NOMO-1 (cell line): ENCODE measurements around the gene ODF4.
A peak's percentile ranks its signal among the peaks of the same experiment; 100 is the strongest.

Experiments used
- DNase-seq, 2 experiments: peaks; one replicate each; lab custom pipeline; 2025; ENCODE audit not compliant: unreplicated experiment in 2 of 2; lab: John Stamatoyannopoulos, UW

The ODF4 gene

DNA sequence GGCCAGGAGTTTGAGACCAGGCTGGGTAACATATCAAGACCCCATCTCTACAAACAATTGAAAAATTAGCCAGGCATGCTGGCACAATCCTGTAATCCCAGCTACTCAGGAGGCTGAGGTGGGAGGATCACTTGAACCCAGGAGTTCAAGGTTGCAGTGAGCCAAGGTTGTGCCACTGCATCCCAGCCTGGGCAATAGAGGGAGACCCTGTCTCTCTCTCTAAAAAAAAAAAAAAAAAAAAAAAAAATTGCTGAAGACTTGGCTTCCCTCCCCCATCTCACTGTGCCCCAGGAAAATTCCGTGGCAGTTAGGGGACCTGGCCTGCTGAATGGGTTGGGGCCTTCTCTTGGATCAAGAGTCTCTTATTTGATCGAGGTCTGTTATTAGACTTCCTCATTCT is at the start of gene ODF4:
Gene ODF4, plus strand, starts transcription at position 301 of the 400 bp plus-strand sequence. CDS start 212 bp downstream, outside the sequence.
- DNase-seq, result no peak

GRCh38 chr17:8290043-8290442 is 49.6 kb upstream of the ODF4 start:
- DNase-seq, result no peak

DNA sequence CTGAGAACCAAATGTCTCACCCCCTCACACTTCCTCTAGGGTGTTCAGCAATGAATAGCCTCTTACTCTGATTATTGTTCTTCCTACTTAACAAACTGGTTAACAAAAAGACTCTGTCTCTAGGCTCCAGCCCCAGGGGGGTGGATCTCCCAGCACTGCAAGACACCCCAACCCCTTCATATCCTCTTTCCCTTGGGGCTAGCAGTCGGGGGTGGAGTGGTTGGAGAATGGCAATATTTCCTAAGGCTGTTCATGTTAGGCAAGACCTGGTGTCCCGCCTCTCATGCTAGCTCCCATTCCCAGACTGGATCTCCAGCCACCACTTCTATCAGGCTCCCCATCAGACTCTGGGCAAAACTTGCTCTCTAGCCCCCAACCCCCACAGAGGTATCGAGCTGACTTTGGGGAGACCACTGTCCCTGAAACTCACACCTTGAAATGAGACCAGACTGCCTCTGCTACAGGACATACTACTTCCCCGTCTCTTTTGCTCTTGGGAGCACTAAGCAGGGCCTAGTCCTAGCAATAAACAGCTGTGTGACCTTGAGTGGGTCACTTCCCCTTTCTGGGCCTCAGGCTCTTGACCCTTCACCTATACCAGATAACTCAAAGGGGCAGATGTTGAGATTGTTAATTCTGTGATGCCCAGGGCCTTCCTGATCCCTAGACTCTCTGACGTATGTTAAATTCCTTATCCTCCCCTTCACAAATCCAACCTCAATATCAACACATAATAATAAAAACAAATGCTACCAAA is 46.8 kb upstream of the ODF4 start:
- peak in 1 of 2 experiments; percentile 20 for DNase-seq

DNA sequence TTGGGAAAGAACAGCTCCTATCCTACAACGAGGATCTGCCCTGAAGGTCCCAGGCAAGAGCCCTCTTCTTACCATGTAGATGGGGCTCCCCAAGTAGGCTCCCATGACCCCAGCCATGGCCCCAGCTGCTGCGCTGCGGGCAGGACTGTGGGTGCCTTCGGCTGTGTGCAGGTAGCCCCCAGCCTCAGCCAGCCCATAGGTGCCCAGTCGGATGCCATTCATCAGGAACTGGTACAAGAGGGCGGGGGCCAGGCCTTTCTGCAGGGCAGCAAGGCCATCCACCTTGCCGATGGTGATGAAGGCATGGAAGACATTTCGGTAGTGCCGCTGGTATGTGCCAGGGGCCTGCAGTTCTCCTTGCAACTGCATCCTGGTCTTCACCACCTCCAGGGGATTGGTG is 45.3 kb upstream of the ODF4 start:
- DNase-seq, result no peak

- no peak for DNase-seq
These were observed 44.8 kb upstream of the ODF4 start for GRCh38 chr17:8294814-8295316.

DNA sequence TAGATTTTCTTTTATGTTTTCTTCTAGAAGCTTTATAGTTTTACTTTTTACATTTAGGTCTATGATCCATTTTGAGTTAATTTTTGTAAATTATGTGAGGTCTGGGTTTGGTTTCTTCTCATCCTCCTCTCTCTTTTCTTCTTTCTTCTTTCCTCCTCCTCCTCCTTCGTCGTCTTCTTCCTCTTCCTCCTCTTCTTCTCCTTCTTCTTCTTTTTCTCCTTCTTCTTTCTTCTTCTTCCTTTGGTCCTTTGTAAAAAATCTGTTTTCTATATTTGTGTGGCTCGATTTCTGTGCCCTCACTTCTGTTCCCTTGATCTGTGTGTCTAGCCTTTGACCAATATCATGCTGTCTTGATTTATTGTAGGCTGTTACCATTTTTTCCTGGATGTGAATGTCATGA is 39.4 kb upstream of the ODF4 start:
- DNase-seq, result no peak

DNA sequence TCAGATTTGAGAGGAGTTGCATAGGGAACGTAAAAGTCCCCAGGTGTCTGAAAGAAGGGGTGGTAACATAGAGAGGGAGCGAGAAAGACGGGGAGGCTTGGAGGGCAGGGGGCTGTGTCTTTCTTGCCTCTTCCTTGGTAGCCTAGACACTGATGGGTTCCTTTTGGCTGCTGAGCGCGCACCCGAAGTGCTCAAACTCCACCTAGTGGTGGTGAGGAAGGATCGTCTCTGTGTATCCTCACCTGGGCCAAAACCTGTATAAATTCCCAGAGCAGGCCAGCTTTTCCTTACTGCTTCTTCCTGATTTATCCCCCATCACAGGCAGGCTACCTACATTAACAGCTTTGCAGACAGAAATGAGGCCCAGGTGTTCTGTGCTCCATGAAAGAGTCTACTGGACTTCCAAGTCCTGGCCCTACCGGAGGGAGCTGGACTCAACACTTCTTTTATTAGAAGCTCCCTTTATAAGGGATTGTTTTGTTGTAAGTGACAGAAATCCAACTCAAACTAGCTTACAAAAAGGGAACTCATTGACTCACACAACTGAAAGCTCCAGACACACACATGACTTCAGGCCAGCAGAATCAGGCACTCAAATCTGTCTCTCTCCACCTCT is 38.9 kb upstream of the ODF4 start:
- DNase-seq, result peak; percentile 61 to 69

DNA sequence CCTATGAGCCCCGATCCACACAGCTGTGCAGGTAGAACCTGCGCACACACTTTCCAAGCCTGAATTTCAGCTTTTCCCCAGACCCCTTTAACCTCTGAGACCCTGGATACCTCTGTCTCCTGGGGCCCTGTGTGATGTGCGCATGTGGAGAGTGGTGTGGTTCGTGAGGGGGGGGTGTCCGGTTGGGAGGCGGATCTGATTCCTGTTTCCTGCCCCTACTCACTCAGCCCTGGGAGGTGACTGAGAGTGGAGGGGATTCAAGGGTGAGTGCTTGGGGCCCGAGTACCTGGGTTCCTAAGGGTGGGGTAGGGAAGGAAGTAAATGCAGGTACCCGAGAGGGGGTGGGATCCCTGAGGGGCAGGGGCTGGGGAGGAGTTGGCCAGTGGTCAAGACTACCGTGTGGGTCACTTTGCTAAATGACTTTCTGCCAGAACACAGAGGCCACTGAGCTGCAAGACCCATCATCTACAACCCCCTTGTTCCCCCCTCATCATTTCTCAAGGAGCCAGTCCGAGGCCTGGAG is 29.0 kb upstream of the ODF4 start:
- DNase-seq, result no peak

DNA sequence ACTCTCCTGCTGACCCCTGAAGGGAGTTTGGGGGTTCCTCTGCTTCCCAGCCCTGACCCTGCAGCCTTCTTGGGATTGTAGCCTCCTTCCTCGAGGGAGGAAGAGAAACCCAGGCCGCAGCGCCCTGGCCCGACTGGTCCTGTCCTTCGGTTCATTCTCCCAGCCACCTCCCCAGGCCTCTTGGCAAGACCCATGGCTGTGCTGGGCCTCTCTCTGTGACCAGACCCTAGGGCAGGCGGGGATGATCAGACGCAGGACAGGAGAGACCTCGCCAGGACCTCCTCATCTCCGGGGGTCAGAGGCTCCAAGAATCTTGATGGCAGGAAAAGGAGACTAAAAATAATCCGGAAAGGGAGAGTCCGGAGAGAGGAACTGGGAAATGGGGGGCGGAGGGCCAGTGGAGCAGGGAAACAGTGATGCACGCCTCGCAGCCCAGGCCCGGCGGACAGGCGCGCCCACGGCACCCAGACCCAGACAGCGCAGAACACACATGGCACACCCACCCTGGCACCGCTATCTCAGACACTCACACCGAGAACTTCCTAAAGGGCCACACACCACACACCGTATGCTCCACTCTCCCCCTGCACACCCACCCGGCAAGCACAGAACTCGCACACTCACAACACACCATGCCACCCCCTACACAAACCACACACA is 28.4 kb upstream of the ODF4 start:
- no peak for DNase-seq

DNA sequence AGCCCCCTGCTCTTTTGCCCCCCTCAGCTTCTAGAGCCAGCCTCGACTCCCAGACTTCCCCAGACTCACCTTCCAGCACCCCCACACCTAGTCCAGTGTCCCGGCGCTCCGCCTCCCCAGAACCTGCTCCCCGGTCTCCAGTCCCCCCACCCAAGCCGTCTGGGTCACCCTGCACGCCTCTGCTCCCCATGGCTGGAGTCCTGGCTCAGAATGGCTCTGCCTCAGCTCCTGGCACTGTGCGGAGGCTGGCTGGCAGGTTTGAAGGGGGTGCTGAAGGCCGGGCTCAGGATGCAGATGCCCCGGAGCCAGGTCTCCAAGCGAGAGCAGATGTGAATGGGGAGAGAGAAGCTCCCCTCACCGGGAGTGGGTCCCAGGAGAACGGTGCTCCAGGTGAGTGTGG is 27.4 kb upstream of the ODF4 start:
- DNase-seq, result no peak

- DNase-seq, result no peak
These were observed 26.7 kb upstream of the ODF4 start for GRCh38 chr17:8312726-8313600.

GRCh38 chr17:8314797-8315763 is 24.6 kb upstream of the ODF4 start:
- no peak for DNase-seq

GRCh38 chr17:8315764-8316217 is 23.8 kb upstream of the ODF4 start:
- no peak for DNase-seq

GRCh38 chr17:8318010-8318935 is 21.4 kb upstream of the ODF4 start:
- DNase-seq, result no peak

GRCh38 chr17:8320262-8320661 is 19.4 kb upstream of the ODF4 start:
- DNase-seq, result no peak

DNA sequence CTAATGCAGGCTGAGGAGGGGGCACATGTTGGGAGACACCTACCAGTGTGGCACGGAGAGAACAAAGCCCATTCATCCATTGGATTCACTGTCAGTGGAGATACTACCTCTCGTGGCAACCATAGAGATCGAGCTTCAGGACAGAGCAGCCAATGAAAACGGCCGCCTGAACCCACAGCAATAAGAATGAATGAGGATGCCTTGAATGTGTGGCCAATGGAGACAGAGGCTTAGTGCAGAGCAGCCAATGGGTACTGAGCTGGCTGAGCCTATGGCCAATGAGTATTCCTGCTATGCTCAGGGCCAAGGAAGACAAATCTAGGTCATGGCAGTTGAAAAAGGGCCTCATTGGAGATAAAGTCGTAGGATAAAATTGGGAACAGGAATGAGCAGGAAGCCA is 18.6 kb upstream of the ODF4 start:
- no peak for DNase-seq

DNA sequence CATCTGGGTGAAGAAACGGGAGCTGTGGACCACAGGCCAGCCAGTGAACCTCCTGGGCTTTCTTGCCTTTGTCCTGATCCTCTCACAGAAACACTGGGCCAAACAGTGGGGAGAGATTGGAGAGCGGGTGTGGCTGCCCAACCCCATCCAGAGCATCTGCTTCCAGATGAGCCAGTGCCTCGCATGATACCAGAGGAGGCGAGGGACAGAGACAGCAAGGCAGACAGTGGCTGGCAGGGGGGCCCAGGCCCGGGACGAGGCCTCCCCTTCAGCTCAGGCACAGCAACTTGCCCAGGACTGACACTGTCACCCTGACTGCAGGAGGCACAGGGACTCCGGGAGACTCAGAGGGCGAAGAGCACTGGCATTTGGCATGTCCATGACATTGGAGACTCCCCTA is 17.6 kb upstream of the ODF4 start:
- DNase-seq, result no peak

DNA sequence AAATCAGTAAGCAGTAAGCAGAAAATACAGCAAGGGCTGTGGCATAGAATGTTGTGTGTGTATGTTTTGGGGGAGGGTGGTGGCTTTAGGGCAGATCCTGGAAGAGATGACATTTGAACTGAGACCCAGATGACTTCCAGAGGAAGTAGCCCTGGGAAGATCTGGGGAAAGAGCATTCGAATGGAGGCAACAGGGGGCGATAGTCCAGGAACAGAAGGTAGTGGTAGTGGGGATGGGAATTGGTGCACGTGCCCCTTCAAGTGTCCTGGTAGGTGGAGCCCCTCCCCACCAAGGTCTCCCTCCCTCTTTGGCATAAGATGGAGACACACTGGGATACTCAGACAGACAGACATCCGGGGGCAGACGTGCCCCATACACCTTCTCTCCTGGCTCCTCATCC is 15.5 kb upstream of the ODF4 start:
- DNase-seq, result no peak
